ENCODE data around the gene NARF.
"Not testable (repeated sequence)": the region's sequence is repeated elsewhere in the genome, so short reads cannot be mapped to it uniquely, and the experiment has no call there.

NARF gene

DNA sequence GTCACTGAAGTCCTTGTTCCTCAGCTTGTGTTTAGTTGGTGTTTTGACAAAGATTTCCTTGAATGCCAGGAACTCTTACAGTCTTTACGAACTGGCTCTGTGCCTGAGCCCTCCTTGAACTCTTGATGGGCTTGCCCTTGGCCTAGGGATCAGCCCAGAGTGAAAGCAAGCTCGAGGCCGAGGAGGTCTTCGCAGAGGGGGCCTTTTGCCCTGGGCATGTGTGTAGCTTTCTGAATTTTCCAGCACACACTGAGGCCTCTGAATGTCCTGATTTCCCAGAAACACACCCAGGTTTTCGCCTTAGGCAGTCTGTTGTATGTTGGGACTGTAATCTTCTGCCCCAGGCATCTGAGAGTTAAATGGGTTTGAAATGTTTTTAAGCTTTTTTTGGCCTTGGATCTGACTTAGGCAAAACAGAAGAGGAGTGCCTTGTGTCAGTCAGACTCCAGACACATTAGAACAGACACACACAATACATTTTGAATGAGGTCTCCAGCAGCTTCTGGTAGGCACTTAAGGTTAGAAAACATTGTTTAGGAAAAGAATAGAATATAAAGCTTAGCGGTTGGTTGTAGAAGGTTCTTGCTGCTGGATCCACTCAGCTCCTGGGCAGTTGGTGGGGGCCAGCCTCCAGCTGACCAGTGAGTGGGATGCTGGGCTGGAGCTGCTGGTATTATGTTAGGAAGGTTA lies 78.1 kb downstream of the NARF start:
- H3K4me3 Mint-ChIP-seq = no peak overlapping the region
- H3K27me3 Mint-ChIP-seq = no peaks in the 10 kb centered on the region
- peaks cover 55% of the 10 kb centered on the region for H3K4me1 Mint-ChIP-seq (ENCODE audit: low read depth)
- peaks cover 4% of the 10 kb centered on the region for H3K36me3 Mint-ChIP-seq (ENCODE audit: low read depth)
- H3K9me3 Mint-ChIP-seq = no peaks in the 10 kb centered on the region
- H3K27ac Mint-ChIP-seq = peak overlapping the region; percentile 51

GRCh38 chr17:82537228-82537627 lies 78.7 kb downstream of the NARF start:
- not testable (repeated sequence) for H3K27me3 Mint-ChIP-seq; H3K9me3 Mint-ChIP-seq; H3K4me3 Mint-ChIP-seq; H3K36me3 Mint-ChIP-seq (ENCODE audit: low read depth); H3K27ac Mint-ChIP-seq
- H3K4me1 Mint-ChIP-seq (ENCODE audit: low read depth) = peaks cover 55% of the 10 kb centered on the region

GRCh38 chr17:82539076-82539475 lies 80.5 kb downstream of the NARF start:
- H3K9me3 Mint-ChIP-seq; H3K27ac Mint-ChIP-seq; H3K27me3 Mint-ChIP-seq; H3K36me3 Mint-ChIP-seq (ENCODE audit: low read depth); H3K4me3 Mint-ChIP-seq: not testable (repeated sequence)
- peaks cover 50% of the 10 kb centered on the region for H3K4me1 Mint-ChIP-seq (ENCODE audit: low read depth)

Measured in stimulated activated naive CD8-positive, alpha-beta T cell treated with anti-CD3 and anti-CD28 coated beads, Interleukin-15, Interleukin-2, amounts not matched to agents 100 ng/mL and 50 ng/mL, for 24 hours (primary cell).